Left lung (tissue), 10 donors: ENCODE results near the gene SYNGR4. TPM values are rescaled to one million over a fixed set of nuclear protein-coding genes. Genes with fewer than 3 reads are reported as not detected.

ENCODE experiments used
- ATAC-seq: fragments of 200-7000 bp; cut with Tn5 transposase; one replicate; pipeline ENCODE4 v1.9.1; 2020; ENCODE audit warnings: moderate library complexity
- DNase-seq, 4 donors: peaks; one replicate each; pipeline ENCODE4 v3.0.0-alpha.2; 2013 to 2020
- H3K27ac ChIP-seq, 2 donors: fragments of 200-600 bp; sonication (generic) in 1 of 2; one replicate each; pipeline versions ENCODE4 v1.5.0 to v1.8.0; 2020 to 2021
- H3K27me3 ChIP-seq, 2 donors: fragments of 200-600 bp; sonication (generic) in 1 of 2; one replicate each; pipeline versions ENCODE4 v1.5.0 to v1.8.0; 2020 to 2021
- H3K36me3 ChIP-seq, 2 donors: fragments of 200-600 bp; sonication (generic) in 1 of 2; one replicate each; pipeline versions ENCODE4 v1.5.0 to v1.8.0; 2020 to 2021
- H3K4me1 ChIP-seq, 2 donors: fragments of 200-600 bp; one replicate each; pipeline ENCODE4 v1.8.0; 2021
- H3K4me3 ChIP-seq, 2 donors: fragments of 200-600 bp; sonication (generic) in 1 of 2; one replicate each; pipeline versions ENCODE4 v1.5.0 to v1.8.0; 2020 to 2021; ENCODE audit warnings: mild to moderate bottlenecking in 1 of 2
- H3K9me3 ChIP-seq, 2 donors: fragments of 200-600 bp; sonication (generic) in 1 of 2; one replicate each; pipeline versions ENCODE4 v1.5.0 to v1.8.0; 2020 to 2021
- intact Hi-C, 2 donors: fragments of 100-400 bp; cut with DNase I; formaldehyde crosslinking; loops; one replicate each; pipeline versions ENCODE4 v1.11.2 to v1.14.2; 2022
- polyA plus RNA-seq, 6 donors: library from polyadenylated mRNA; unstranded; fragments of 120-200 nt; gene quantifications; one replicate each; pipeline ENCODE4 v1.2.1, GENCODE V29; 2013; ENCODE audit not compliant: insufficient read length in 6 of 6
- total RNA-seq, 2 donors: library from RNA; stranded (reverse); fragmentation: NEBNext Ultra II Directional; extraction: Animal tissue kit (Norgen Biotek cat#: 25700); gene quantifications; one replicate each; pipeline ENCODE4 v1.2.1, GENCODE V29; 2021
- TF ChIP-seq, protein P1 (sequence below), 2 donors: fragments of 200-600 bp; sonication (generic) in 1 of 2; IDR thresholded peaks; one replicate each; pipeline versions ENCODE4 v1.5.0 to v1.8.0; 2021; ENCODE audit warnings: antibody characterized with exemption in 2 of 2
- donor health status: DM: no; HTN: yes; CAD: no.
- donor health status: DM: no; HTN: no; CAD: no.

The SYNGR4 gene
- total and polyA plus RNA-seq, 8 donors = 0.14 to 0.65 TPM; not detected in 6

DNA sequence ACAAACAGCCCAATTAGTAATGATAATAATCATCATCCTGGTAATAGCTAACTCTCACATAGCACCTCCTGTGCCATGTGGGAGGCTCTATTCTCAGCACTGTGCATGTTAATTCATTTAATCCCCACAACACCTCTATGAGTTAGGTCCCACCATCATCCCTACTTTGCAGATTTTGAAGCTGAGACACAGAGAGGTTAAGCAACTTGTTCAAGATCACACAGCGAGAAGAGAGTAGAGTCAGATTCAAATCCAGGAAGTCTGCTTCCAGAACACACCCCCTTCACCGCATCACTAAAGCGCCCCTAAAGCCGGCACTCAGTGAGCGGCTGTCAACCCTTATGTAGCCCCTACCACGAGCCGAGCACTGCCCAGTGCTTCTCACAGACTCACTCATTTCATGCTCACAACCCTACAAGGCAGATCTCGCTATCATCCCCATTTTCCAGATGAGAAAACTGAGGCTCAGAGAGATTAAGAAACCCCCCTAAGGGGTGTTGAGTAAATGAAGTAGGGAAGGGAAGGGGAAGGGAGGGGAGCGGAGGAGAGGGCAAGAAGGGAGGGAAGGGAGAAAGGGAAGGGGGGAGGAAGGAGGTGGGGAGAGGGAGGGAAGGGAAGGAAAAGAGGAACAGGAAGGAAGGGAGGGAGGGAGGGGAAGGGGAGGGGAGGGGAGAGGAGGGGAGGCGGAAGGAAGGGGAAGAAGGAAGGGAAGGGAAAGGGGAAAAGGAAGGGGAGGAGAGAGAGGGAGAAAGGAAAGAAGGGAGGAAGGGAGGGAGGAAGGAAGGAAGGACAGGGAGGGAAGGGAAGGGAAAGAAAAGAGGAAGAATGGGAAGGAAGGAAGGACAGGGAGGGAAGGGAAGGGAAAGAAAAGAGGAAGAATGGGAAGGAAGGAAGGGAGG lies 22.4 kb upstream of the SYNGR4 start:
- TF ChIP-seq, protein P1, sequence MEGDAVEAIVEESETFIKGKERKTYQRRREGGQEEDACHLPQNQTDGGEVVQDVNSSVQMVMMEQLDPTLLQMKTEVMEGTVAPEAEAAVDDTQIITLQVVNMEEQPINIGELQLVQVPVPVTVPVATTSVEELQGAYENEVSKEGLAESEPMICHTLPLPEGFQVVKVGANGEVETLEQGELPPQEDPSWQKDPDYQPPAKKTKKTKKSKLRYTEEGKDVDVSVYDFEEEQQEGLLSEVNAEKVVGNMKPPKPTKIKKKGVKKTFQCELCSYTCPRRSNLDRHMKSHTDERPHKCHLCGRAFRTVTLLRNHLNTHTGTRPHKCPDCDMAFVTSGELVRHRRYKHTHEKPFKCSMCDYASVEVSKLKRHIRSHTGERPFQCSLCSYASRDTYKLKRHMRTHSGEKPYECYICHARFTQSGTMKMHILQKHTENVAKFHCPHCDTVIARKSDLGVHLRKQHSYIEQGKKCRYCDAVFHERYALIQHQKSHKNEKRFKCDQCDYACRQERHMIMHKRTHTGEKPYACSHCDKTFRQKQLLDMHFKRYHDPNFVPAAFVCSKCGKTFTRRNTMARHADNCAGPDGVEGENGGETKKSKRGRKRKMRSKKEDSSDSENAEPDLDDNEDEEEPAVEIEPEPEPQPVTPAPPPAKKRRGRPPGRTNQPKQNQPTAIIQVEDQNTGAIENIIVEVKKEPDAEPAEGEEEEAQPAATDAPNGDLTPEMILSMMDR (IDR thresholded peaks at IDR 0.05) = no peak
- H3K4me1 ChIP-seq = peaks cover 0 to 8% of the 10 kb centered on the region in 2 donors
- H3K27ac ChIP-seq = no peak overlapping the region
- H3K9me3 ChIP-seq = no peaks in the 10 kb centered on the region
- peaks cover 0 to 5% of the 10 kb centered on the region in 2 donors for H3K36me3 ChIP-seq
- ATAC-seq (no peak), DNase-seq (no peak)
- H3K27me3 ChIP-seq = no peaks in the 10 kb centered on the region
- intact Hi-C loops = no loop called here
- no peak overlapping the region for H3K4me3 ChIP-seq

DNA sequence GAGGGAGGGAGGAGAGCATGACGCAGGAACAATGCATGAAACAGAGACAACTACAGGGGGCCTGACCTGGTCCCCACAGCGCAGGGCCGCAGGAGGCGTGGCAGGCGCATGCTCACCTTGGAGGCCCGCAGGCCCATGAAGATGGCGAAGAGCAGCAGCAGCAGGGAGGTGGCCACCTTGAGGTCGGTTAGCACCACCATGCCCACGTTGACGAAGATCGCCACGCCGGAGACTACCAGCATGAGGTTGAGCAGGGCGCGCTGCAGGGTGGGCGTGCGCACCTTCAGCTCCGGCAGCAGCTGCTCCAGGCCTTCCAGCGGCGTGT lies 21.8 kb upstream of the SYNGR4 start:
- TF ChIP-seq, protein P1 (IDR thresholded peaks at IDR 0.05) = no peak
- no peaks in the 10 kb centered on the region for H3K9me3 ChIP-seq
- ATAC-seq (no peak), DNase-seq (no peak)
- H3K27me3 ChIP-seq = no peaks in the 10 kb centered on the region
- peaks cover 0 to 8% of the 10 kb centered on the region in 2 donors for H3K4me1 ChIP-seq
- intact Hi-C loops = no loop called here
- no peak overlapping the region for H3K27ac ChIP-seq
- H3K4me3 ChIP-seq = no peak overlapping the region
- peaks cover 0 to 5% of the 10 kb centered on the region in 2 donors for H3K36me3 ChIP-seq

DNA sequence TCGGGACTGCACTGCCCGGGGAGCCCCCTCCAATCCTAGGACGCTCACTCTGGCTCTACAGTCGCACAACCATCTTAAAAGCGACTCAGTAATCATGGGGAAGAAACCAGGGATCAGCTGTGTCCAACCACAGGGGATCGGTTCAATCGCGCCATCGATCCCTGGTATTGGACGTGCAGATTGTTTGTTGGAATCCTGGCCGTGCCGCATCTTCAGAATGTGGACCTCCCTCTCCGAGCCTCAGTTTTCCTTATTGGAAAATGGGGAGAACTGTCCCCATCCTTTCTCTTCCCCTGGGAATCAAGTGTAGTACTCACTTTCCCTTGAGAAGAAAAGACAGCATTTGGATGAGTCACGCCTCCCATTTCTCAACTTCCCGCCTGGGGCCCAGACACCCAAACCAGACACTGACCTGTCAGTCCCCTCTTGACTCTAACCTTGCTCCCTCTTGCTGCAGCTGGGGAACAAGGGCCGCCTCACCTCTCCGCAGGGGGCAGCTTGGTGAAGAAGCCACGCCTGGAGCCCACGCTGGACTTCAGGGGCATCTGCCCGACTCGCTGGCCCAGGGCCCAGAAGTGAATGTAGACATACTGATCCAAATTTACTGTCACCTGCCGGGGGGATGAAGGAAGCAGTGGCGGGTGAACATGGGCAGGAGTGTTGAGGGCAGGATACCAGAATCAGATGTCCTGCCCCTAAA lies 21.2 kb upstream of the SYNGR4 start:
- H3K36me3 ChIP-seq = peaks cover 0 to 5% of the 10 kb centered on the region in 2 donors
- no peak for ATAC-seq
- TF ChIP-seq, protein P1 (IDR thresholded peaks at IDR 0.05) = no peak

DNA sequence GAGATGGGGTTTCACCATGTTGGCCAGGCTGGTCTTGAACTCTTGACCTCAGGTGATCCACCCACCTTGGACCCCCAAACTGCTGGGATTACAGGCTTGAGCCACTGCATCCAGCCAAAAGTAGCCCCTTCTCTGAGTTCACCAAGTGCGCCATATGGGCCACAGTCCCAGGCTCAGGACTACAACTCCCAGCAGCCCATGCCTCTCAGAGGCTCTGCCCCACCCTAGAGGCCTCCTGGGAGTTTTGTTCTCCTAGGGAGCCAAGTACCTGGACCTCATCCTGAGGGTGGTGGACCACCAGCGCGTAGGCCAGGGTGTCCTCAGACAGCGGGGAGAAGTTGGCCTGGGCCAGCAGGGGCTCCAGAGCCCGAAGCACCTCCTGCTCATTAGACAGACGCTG lies 19.3 kb upstream of the SYNGR4 start:
- no peak overlapping the region for H3K4me3 ChIP-seq
- no peaks in the 10 kb centered on the region for H3K27me3 ChIP-seq
- peaks cover 0 to 5% of the 10 kb centered on the region in 2 donors for H3K36me3 ChIP-seq
- H3K27ac ChIP-seq = no peak overlapping the region
- DNase-seq (no peak), ATAC-seq (no peak)
- H3K4me1 ChIP-seq = peaks cover 0 to 8% of the 10 kb centered on the region in 2 donors
- TF ChIP-seq, protein P1 (IDR thresholded peaks at IDR 0.05) = no peak
- H3K9me3 ChIP-seq = no peaks in the 10 kb centered on the region
- intact Hi-C loops = no loop called here

More for the DNA sequence above, 21.2 kb upstream of the SYNGR4 start:
- no peaks in the 10 kb centered on the region for H3K9me3 ChIP-seq
- no peaks in the 10 kb centered on the region for H3K27me3 ChIP-seq
- H3K4me3 ChIP-seq = no peak overlapping the region
- no peak overlapping the region for H3K27ac ChIP-seq
- H3K4me1 ChIP-seq = peaks cover 0 to 8% of the 10 kb centered on the region in 2 donors
- no peak for DNase-seq
- intact Hi-C loops = no loop called here

DNA sequence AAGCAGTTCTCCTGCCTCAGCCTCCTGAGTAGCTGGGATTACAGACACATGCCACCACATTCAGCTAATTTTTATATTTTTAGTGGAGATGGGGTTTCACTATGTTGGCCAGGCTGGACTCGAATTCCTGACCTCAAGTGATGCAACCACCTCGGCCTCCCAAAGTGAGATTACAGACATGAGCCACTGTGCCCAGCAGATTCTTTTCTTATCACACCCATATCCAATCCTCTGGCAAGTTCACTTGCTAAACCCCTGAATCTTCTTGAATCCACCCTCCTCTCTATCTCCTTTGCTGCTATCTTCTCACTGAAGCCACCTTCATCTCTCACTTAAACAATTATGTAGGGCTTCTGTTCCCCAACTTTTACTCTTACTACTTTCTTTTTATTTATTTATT lies 18.0 kb upstream of the SYNGR4 start:
- TF ChIP-seq, protein P1 (IDR thresholded peaks at IDR 0.05) = no peak
- Histone ChIP-seq H3K4me1 (peaks cover 0 to 8% of the 10 kb centered on the region in 2 donors), H3K4me3 (no peak overlapping the region), H3K27ac (no peak overlapping the region), H3K9me3 (no peaks in the 10 kb centered on the region), H3K36me3 (peaks cover 0 to 5% of the 10 kb centered on the region in 2 donors), H3K27me3 (no peaks in the 10 kb centered on the region)
- intact Hi-C loops = no loop called here
- DNase-seq = no peak
- no peak for ATAC-seq
